ENCODE data around the gene VAV1.

VAV1 gene

GRCh38 chr19:6906559-6907060 is 134.1 kb downstream of the VAV1 start:
- H3K27me3 ChIP-seq (ENCODE audit: insufficient read depth, low read length, poor library complexity) = no peaks in the 10 kb centered on the region
- WGBS (ENCODE audit: extremely low coverage, insufficient coverage, low lambda C conversion rate) = no CpG with 5 or more reads among the region's 3 CpGs
- H3K27ac ChIP-seq (ENCODE audit: low read depth, low read length) = no peak overlapping the region
- H3K56ac ChIP-seq (ENCODE audit: low read length) = no peak overlapping the region
- H3K79me1 ChIP-seq (ENCODE audit: low read length) = no peaks in the 10 kb centered on the region
- no peak overlapping the region for H4K8ac ChIP-seq (ENCODE audit: low read depth, low read length)
- no peak overlapping the region for H2BK120ac ChIP-seq (ENCODE audit: low read depth, low read length)
- H3K23ac ChIP-seq (ENCODE audit: low read length) = no peak overlapping the region
- no peak overlapping the region for H4K5ac ChIP-seq (ENCODE audit: low read length)
- H3K9ac ChIP-seq (ENCODE audit: low read length) = no peak overlapping the region
- H3K4me3 ChIP-seq (ENCODE audit: low read length) = no peak overlapping the region
- no peak overlapping the region for H2BK5ac ChIP-seq (ENCODE audit: low read length)
- no peak overlapping the region for H2AK5ac ChIP-seq (ENCODE audit: low read length)
- H3K4me2 ChIP-seq (ENCODE audit: low read length) = no peak overlapping the region
- no peak overlapping the region for H3K18ac ChIP-seq (ENCODE audit: low read length)
- DNase-seq = no peak
- H3K4me1 ChIP-seq (ENCODE audit: control insufficient read depth, low read depth, low read length) = no peaks in the 10 kb centered on the region
- no peak overlapping the region for H3K4ac ChIP-seq (ENCODE audit: low read depth, low read length)
- no peaks in the 10 kb centered on the region for H3K36me3 ChIP-seq (ENCODE audit: control insufficient read depth, insufficient read depth, low read length)
- no peak overlapping the region for H2BK15ac ChIP-seq (replicated peaks; ENCODE audit: low read depth)
- no peaks in the 10 kb centered on the region for H3K79me2 ChIP-seq (ENCODE audit: control insufficient read depth, insufficient read depth, low read length)
